Calu3 (cell line): ENCODE results near the gene TMEM161A. TPM values are rescaled to one million over a fixed set of nuclear protein-coding genes. Genes with fewer than 3 reads are reported as not detected.

Source experiments
- BruUV-seq: library from RNA; stranded (reverse); fragments of 400-500 nt; replicated peaks from 2 replicates; lab custom pipeline; 2021; lab: Mats Ljungman, UMichigan
- CTCF ChIA-PET: fragments of 300-600 bp; sonication (Branson Sonifier 250); formaldehyde crosslinking; loops from one replicate; lab custom pipeline; 2022; ENCODE audit warnings: antibody characterized with exemption; lab: Charles Lee
- DNase-seq: peaks from one replicate; pipeline ENCODE4 v3.0.0; 2022
- H3K27ac Mint-ChIP-seq: one replicate; pipeline ENCODE4 v1.8.0; 2022; ENCODE audit warnings: mixed read lengths; ENCODE audit not compliant: unreplicated experiment
- H3K27me3 Mint-ChIP-seq: one replicate; pipeline ENCODE4 v1.8.0; 2022; ENCODE audit warnings: mixed read lengths; ENCODE audit not compliant: unreplicated experiment
- H3K36me3 Mint-ChIP-seq: one replicate; pipeline ENCODE4 v1.8.0; 2022; ENCODE audit warnings: mild to moderate bottlenecking, moderate library complexity, mixed read lengths; ENCODE audit not compliant: insufficient read depth, unreplicated experiment
- H3K4me1 Mint-ChIP-seq: one replicate; pipeline ENCODE4 v1.8.0; 2022; ENCODE audit warnings: mild to moderate bottlenecking, low read depth, mixed read lengths; ENCODE audit not compliant: unreplicated experiment
- H3K4me3 Mint-ChIP-seq: one replicate; pipeline ENCODE4 v1.8.0; 2022; ENCODE audit warnings: mild to moderate bottlenecking, low read depth, moderate library complexity, mixed read lengths; ENCODE audit not compliant: unreplicated experiment
- H3K9me3 Mint-ChIP-seq: one replicate; pipeline ENCODE4 v1.8.0; 2022; ENCODE audit warnings: low read depth, mixed read lengths; ENCODE audit not compliant: unreplicated experiment
- intact Hi-C: fragments of 100-400 bp; cut with micrococcal nuclease; formaldehyde crosslinking; loops from one replicate; pipeline ENCODE4 v1.10.0; 2022; ENCODE audit not compliant: unreplicated experiment
- total RNA-seq: library from RNA; stranded (reverse); gene quantifications from 2 replicates; pipeline ENCODE4 v1.2.3, GENCODE V29; 2022
- TF ChIP-seq, protein P1 (sequence below): fragments of 200-600 bp; IDR thresholded peaks from one replicate; pipeline ENCODE4 v1.8.0; 2022; ENCODE audit warnings: antibody characterized with exemption; ENCODE audit not compliant: unreplicated experiment

Gene TMEM161A
- total RNA-seq, 1 experiment from 2014 or later = 28.9 TPM

DNA sequence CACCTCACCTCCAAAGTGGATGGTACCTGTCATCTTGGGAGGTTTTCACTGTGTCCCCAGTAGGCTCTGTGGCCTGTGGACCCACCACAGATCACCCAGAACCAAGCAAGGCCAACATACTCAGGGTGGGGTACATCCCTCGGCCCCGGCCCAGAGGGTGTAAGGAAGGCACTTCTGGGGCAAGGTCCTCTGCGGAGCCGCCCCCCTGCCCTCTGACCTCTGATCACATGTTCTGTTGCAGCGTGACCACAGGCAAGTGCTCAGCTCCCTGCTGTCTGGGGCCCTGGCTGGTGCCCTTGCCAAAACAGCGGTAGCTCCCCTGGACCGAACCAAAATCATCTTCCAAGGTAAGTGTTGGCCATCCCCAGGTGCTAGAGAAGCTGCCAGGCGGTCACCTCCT, 36.7 kb downstream of the TMEM161A start:
- no peak overlapping the region for H3K4me3 Mint-ChIP-seq
- no peaks in the 10 kb centered on the region for H3K36me3 Mint-ChIP-seq
- CTCF ChIA-PET = interaction anchor here (0.6 kb wide), 1 partner anchor 14 kb away, joined by 3 read pairs; no protein-coding TSS in a partner anchor
- TF ChIP-seq, protein P1, sequence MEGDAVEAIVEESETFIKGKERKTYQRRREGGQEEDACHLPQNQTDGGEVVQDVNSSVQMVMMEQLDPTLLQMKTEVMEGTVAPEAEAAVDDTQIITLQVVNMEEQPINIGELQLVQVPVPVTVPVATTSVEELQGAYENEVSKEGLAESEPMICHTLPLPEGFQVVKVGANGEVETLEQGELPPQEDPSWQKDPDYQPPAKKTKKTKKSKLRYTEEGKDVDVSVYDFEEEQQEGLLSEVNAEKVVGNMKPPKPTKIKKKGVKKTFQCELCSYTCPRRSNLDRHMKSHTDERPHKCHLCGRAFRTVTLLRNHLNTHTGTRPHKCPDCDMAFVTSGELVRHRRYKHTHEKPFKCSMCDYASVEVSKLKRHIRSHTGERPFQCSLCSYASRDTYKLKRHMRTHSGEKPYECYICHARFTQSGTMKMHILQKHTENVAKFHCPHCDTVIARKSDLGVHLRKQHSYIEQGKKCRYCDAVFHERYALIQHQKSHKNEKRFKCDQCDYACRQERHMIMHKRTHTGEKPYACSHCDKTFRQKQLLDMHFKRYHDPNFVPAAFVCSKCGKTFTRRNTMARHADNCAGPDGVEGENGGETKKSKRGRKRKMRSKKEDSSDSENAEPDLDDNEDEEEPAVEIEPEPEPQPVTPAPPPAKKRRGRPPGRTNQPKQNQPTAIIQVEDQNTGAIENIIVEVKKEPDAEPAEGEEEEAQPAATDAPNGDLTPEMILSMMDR = no peak
- no TSS peak for BruUV-seq
- intact Hi-C loops = no loop called here
- no peak for DNase-seq
- no peaks in the 10 kb centered on the region for H3K27me3 Mint-ChIP-seq
- peaks cover 6% of the 10 kb centered on the region for H3K4me1 Mint-ChIP-seq
- H3K27ac Mint-ChIP-seq = no peak overlapping the region
- H3K9me3 Mint-ChIP-seq = no peaks in the 10 kb centered on the region

DNA sequence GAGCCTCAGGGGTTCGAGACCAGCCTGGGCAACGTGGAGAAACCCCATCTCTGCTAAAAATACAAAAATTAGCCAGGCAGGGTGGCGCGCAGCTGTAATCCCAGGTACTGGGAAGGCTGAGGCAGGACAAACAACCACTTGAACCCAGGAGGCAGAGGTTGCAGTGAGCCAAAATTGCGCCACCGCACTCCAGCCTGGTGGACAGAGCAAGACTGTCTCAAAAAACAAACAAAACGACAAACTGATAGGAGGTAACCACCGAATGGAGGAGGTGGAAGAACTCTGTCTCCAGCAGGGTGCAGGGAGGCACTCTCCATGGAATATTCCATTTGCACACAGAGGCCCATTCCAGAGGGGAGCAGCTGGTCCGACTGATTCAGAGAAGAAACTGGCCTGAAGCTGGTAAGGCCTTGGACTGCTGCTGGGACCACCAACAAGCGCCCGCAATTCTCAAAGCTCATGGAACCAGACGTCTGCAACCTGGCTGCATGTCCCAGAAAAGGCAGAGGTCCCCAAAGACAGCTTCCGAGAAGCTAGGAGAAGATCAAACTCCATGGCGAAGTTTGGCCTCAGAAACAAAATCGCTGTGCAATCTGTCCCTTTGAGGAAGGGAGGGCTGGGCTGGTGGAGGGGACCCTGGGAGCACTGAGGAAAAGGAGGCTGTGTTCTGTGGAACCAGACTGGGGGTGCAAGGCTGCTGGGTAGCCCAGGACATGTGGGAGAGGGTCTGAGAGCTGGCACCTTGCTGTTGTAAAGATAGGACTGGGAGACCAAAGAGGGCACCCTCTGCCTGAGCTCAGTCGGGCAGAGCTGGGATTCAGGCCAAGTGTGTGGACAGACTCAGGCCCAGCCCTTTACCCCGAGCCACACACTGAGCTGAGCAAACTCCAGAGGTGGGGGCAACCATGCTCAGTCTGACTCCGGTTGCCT, 39.3 kb downstream of the TMEM161A start:
- TF ChIP-seq, protein P1 = no peak
- no TSS peak for BruUV-seq
- Mint-ChIP-seq H3K4me3 (no peak overlapping the region), H3K9me3 (no peaks in the 10 kb centered on the region), H3K27ac (no peak overlapping the region), H3K27me3 (no peaks in the 10 kb centered on the region), H3K36me3 (no peaks in the 10 kb centered on the region), H3K4me1 (peaks cover 6% of the 10 kb centered on the region)
- CTCF ChIA-PET = no interaction called here
- intact Hi-C loops = no loop called here
- DNase-seq = no peak

DNA sequence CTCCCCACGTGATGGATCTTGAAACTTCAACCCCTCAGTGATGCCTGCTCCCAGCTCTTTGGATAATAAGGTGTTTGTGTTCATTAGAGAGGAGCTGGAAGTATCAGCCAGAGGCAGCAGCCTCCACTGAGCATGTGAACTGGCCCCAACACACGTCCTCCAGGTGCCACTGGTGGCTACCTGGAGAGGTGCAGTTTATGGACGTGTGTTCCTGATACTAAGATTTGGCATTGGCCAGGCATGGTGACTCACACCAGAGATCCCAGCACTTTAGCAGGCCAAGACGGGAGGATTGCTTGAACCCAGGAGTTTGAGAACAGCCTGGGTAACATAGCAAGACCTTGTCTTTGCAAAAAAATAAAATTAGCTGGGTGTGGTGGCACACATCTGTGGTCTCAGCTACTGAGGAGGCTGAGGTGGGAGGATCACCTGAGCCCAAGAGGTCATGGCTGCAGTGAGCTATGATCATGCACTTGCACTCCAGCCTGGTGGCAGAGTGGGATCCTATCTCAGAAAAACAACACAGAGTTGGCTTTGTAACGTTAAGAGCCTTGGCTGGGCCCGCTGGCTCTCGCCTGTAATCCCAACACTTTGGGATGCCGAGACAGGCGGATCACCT, 40.1 kb downstream of the TMEM161A start:
- DNase-seq = no peak
- Mint-ChIP-seq H3K27ac (no peak overlapping the region), H3K36me3 (no peaks in the 10 kb centered on the region), H3K9me3 (no peaks in the 10 kb centered on the region), H3K27me3 (no peaks in the 10 kb centered on the region), H3K4me3 (no peak overlapping the region), H3K4me1 (peaks cover 6% of the 10 kb centered on the region)
- CTCF ChIA-PET = interaction anchor here (0.7 kb wide), 1 partner anchor 76 kb away, joined by 3 read pairs; no protein-coding TSS in a partner anchor
- intact Hi-C loops = no loop called here
- TF ChIP-seq, protein P1 = no peak
- no TSS peak for BruUV-seq

DNA sequence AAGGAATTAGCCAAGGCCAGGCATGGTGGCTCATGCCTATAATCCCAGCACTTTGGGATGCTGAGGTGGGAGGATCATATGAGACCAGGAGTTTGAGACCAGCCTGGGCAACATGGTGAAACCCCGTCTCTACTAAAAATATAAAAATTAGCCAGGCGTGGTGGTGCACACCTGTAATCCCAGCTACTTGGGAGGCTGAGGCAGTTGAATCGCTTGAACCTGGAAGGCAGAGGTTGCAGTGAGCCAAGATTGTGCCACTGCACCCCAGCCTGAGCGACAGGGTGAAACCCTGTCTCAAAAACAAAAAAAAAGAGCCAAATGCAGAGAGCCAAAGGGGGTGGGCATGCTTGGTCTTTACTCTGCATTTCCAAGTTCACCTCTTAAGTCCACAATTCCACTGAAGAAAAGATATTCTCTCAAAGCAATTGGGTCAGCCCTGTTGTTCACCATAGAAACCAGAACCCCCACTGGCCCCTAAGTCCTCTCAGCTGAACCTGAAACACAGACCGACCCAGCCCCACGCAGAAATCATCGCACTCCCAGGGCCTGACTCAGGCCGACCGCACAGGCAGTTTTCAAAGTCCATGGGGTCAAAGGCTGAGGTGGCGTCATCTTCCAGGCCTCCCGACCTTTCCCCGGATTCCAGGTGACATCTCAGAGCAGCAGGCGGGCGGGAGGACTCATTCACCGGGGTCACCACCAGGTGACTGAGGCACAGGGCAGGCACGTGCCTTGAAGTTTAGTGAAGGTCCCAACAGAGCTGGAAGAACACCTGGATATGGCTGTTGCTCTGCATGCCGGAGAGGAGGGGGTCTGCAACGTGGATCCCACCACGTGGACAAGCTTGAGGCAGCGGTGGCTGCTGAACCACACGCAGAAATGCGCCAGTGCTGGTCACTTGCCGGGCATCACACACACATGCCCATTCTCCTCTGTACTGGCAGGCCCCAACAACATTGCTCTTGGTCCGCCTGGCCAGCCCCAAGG, 41.3 kb downstream of the TMEM161A start:
- H3K4me3 Mint-ChIP-seq = no peak overlapping the region
- CTCF ChIA-PET = no interaction called here
- H3K4me1 Mint-ChIP-seq = peaks cover 6% of the 10 kb centered on the region
- no TSS peak for BruUV-seq
- TF ChIP-seq, protein P1 = no peak
- DNase-seq = peak; percentile 13
- intact Hi-C loops = no loop called here
- H3K9me3 Mint-ChIP-seq = no peaks in the 10 kb centered on the region
- H3K27ac Mint-ChIP-seq = no peak overlapping the region
- no peaks in the 10 kb centered on the region for H3K36me3 Mint-ChIP-seq
- H3K27me3 Mint-ChIP-seq = no peaks in the 10 kb centered on the region
